Measurements from ENCODE around the gene ATP6V1F. TPM values are rescaled to one million over a fixed set of nuclear protein-coding genes. Genes with fewer than 3 reads are reported as not detected.

The ATP6V1F gene
- total and polyA plus RNA-seq, 10 donors = 78.3 to 285 (median 91.5) TPM

GRCh38 chr7:128848289-128849155, 14.1 kb upstream of the ATP6V1F start:
- no peaks in the 10 kb centered on the region for H3K9me3 ChIP-seq
- H3K4me3 ChIP-seq = no peak overlapping the region
- H3K27ac ChIP-seq = no peak overlapping the region
- 91 to 93% (median 93%) methylated on average over 22 to 31 of the region's 31 CpGs for WGBS, 5 donors
- no peaks in the 10 kb centered on the region for H3K4me1 ChIP-seq
- no peak for TF ChIP-seq CTCF (IDR thresholded peaks at IDR 0.05 in 8 of 11, conservative IDR thresholded peaks at IDR 0.05 in 3 of 11)
- no peak for TF ChIP-seq POLR2AphosphoS5 (IDR thresholded peaks at IDR 0.05)
- TF ChIP-seq POLR2A (IDR thresholded peaks at IDR 0.05) = no peak
- no peak for DNase-seq
- H3K36me3 ChIP-seq = no peaks in the 10 kb centered on the region
- peaks cover 0 to 12% (median 0%) of the 10 kb centered on the region in 7 donors for H3K27me3 ChIP-seq (replicated peaks in 1 of 7)
- intact Hi-C loops (cut with DNase I; ENCODE audit: low total_unique reads) = no loop called here

GRCh38 chr7:128849156-128849515, 13.5 kb upstream of the ATP6V1F start:
- Histone ChIP-seq H3K27me3 (replicated peaks in 1 of 7) (peaks cover 0 to 17% (median 0%) of the 10 kb centered on the region in 7 donors), H3K36me3 (no peaks in the 10 kb centered on the region), H3K27ac (no peak overlapping the region), H3K9me3 (no peaks in the 10 kb centered on the region), H3K4me3 (no peak overlapping the region), H3K4me1 (no peaks in the 10 kb centered on the region)
- intact Hi-C loops (cut with DNase I; ENCODE audit: low total_unique reads) = no loop called here
- TF ChIP-seq POLR2A (IDR thresholded peaks at IDR 0.05) (no peak), CTCF (IDR thresholded peaks at IDR 0.05 in 8 of 11, conservative IDR thresholded peaks at IDR 0.05 in 3 of 11) (no peak), POLR2AphosphoS5 (IDR thresholded peaks at IDR 0.05) (no peak)
- 90 to 98% (median 94%) methylated on average over 14 to 16 of the region's 16 CpGs for WGBS, 5 donors
- no peak for DNase-seq

- no peak for TF ChIP-seq POLR2A (IDR thresholded peaks at IDR 0.05)
- no peak for TF ChIP-seq CTCF (IDR thresholded peaks at IDR 0.05 in 8 of 11, conservative IDR thresholded peaks at IDR 0.05 in 3 of 11)
- no peak for TF ChIP-seq POLR2AphosphoS5 (IDR thresholded peaks at IDR 0.05)
- no peak overlapping the region for H3K27ac ChIP-seq
- DNase-seq = no peak
- H3K4me3 ChIP-seq = no peak overlapping the region
- no peaks in the 10 kb centered on the region for H3K36me3 ChIP-seq
- WGBS, 5 donors = 88 to 93% (median 91%) methylated on average over 18 of the region's 18 CpGs
- H3K9me3 ChIP-seq = no peaks in the 10 kb centered on the region
- intact Hi-C loops (cut with DNase I; ENCODE audit: low total_unique reads) = no loop called here
- H3K27me3 ChIP-seq (replicated peaks in 1 of 7) = peaks cover 0 to 17% (median 0%) of the 10 kb centered on the region in 7 donors
- H3K4me1 ChIP-seq = no peaks in the 10 kb centered on the region
Observed at GRCh38 chr7:128849804-128850490, 12.7 kb upstream of the ATP6V1F start.

All from spleen (tissue), 11 donors.